ENCODE data around the gene SIX3. TPM values are rescaled to one million over a fixed set of nuclear protein-coding genes. Genes with fewer than 3 reads are reported as not detected.

SIX3 gene
- total and polyA plus RNA-seq, 8 donors, result 0.19 to 1.7 (median 0.31) TPM

DNA sequence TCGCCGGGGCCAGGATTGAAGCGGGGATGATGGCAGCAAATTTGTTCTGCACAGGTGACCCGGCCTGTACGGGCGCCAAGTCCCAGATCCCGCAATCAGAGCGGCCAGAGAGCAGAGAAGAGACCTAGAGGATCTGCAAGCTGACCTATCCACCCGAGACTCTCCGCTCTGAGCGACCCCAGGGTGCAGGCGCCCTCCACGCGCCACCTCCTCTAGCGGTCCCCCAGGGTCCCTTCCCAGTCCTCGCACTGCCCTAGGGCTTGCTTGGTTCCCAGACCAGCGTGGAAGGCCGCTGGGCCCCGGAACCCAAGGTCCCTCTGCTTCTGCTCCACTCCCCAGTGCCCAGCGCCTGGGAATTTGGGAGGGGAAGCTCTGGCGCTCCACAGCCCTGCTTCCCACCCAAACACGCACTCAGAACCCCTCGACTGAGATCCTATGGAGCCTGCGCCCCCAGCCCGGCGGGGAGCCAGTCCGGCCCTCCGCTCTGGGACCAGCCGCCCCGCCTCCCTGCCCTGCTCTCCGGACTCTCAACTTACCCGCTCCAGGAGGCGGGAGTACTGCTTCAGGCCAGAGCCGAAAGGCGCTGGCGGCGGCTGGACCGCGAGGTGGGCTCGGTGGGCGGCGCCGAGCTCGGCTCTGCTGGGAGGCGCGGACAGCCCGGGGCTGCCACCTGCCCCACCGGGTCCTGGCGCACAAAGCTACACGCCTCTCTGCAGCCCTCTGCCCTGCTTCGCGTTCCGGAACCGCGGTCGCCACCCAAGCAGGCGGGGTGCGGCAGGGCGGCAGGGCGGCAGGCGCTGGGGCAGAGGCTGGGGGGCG lies 3.0 kb upstream of the SIX3 start:
- FAIRE-seq (no peak), ATAC-seq (peak; percentile 37 to 64 (median 60)), DNase-seq (peak in 2 of 6 donors; percentile 32 to 67)
- H3K27me3 ChIP-seq, result peaks cover 4 to 38% (median 11%) of the 10 kb centered on the region in 4 donors
- H3K4me3 ChIP-seq, result peak overlapping the region; percentile 8 to 56 (median 24)
- WGBS, 2 donors, result 3% methylated on average over 49 to 62 of the region's 62 CpGs
- TF ChIP-seq, protein P1, sequence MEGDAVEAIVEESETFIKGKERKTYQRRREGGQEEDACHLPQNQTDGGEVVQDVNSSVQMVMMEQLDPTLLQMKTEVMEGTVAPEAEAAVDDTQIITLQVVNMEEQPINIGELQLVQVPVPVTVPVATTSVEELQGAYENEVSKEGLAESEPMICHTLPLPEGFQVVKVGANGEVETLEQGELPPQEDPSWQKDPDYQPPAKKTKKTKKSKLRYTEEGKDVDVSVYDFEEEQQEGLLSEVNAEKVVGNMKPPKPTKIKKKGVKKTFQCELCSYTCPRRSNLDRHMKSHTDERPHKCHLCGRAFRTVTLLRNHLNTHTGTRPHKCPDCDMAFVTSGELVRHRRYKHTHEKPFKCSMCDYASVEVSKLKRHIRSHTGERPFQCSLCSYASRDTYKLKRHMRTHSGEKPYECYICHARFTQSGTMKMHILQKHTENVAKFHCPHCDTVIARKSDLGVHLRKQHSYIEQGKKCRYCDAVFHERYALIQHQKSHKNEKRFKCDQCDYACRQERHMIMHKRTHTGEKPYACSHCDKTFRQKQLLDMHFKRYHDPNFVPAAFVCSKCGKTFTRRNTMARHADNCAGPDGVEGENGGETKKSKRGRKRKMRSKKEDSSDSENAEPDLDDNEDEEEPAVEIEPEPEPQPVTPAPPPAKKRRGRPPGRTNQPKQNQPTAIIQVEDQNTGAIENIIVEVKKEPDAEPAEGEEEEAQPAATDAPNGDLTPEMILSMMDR (IDR thresholded peaks at IDR 0.05), result no peak
- intact Hi-C loops (cut with DNase I), result no loop called here
- H3K36me3 ChIP-seq, result no peaks in the 10 kb centered on the region
- peaks cover 0 to 5% (median 4%) of the 10 kb centered on the region in 3 donors for H3K4me1 ChIP-seq
- no peak overlapping the region for H3K27ac ChIP-seq
- no peaks in the 10 kb centered on the region for H3K9me3 ChIP-seq

DNA sequence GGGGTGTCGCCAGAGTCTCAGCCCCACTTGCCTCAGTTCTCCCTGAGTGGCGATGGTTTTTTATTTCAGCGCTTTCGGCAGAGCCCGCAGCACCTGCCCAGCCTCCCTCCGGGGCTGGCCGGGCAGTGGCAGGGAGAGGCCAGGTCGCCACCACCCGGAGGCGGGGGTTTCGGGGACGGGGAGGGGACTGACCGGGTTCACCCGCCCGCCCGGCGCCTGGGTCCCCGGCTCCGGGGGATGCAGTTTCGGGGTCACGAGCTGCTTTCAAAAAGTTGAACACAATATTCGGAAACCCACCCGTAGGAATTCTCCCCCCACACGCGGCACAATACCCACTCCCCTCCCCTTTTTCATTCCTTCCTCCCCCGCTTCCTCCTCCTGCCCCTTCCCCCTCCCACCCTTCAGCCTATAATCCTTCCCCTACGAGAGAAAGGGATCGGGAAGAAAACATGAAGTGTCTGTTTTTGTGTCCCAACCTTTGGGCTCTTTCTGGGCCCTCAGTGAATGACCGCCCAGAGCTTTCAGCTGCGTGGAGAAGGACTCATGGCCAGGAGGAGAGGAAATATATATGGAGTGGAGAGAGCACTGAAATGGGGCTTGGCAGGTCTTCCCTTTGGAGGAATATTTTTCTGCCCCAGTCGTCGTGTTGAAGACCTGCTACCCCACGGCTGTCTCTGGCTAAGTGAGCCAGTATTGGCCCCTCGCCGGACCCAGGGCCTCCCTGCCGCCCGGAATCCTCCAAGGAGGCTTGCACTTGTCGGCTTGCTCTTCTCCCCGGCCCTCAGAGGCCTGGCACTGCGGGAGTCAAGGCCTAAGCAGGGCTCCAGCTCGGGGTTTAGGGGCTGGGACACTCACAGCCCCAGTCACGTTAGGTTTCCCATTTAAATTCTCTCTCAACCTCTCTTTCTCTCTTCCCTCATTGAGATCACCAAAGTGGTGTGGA lies 2.1 kb upstream of the SIX3 start:
- H3K27ac ChIP-seq, result no peak overlapping the region
- peaks cover 0 to 8% (median 5%) of the 10 kb centered on the region in 3 donors for H3K4me1 ChIP-seq
- FAIRE-seq, result no peak
- peaks cover 4 to 36% (median 13%) of the 10 kb centered on the region in 4 donors for H3K27me3 ChIP-seq
- TF ChIP-seq, protein P1 (IDR thresholded peaks at IDR 0.05), result no peak
- no peak for DNase-seq
- ATAC-seq, result peak in 2 of 4 donors; percentile 8 to 12
- H3K4me3 ChIP-seq, result peak overlapping the region; percentile 8 to 56 (median 24)
- WGBS, 2 donors, result 23 to 33% methylated on average over 26 to 42 of the region's 42 CpGs
- intact Hi-C loops (cut with DNase I), result no loop called here
- no peaks in the 10 kb centered on the region for H3K9me3 ChIP-seq
- no peaks in the 10 kb centered on the region for H3K36me3 ChIP-seq

DNA sequence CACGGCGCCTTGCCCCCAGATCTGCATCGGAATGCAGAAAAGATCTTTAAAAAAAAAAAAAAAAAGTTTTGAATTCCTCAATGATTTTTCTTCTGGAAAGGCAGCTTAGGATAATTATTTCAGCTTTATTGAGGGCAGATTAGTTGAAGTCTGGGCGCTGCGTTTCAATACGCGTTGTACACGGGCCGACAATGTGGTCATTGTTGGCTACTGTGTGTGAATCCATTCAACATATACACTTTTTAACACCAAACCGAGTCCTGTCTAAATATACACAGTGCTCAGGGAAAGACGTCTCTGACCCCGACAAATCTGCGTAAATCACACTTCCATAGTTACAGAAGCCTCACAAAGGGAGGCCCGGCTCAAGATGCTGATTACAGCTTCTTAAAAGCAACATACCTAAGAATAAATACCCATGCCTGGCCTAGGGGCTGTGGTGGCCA lies 1.4 kb upstream of the SIX3 start:
- Histone ChIP-seq H3K36me3 (no peaks in the 10 kb centered on the region), H3K4me1 (peaks cover 0 to 8% (median 5%) of the 10 kb centered on the region in 3 donors), H3K4me3 (no peak overlapping the region), H3K9me3 (no peaks in the 10 kb centered on the region), H3K27me3 (peaks cover 4 to 39% (median 13%) of the 10 kb centered on the region in 4 donors), H3K27ac (no peak overlapping the region)
- TF ChIP-seq, protein P1 (IDR thresholded peaks at IDR 0.05), result no peak
- FAIRE-seq (no peak), DNase-seq (no peak), ATAC-seq (no peak)
- intact Hi-C loops (cut with DNase I), result no loop called here
- 72 to 79% methylated on average over 14 of the region's 14 CpGs for WGBS, 2 donors

DNA sequence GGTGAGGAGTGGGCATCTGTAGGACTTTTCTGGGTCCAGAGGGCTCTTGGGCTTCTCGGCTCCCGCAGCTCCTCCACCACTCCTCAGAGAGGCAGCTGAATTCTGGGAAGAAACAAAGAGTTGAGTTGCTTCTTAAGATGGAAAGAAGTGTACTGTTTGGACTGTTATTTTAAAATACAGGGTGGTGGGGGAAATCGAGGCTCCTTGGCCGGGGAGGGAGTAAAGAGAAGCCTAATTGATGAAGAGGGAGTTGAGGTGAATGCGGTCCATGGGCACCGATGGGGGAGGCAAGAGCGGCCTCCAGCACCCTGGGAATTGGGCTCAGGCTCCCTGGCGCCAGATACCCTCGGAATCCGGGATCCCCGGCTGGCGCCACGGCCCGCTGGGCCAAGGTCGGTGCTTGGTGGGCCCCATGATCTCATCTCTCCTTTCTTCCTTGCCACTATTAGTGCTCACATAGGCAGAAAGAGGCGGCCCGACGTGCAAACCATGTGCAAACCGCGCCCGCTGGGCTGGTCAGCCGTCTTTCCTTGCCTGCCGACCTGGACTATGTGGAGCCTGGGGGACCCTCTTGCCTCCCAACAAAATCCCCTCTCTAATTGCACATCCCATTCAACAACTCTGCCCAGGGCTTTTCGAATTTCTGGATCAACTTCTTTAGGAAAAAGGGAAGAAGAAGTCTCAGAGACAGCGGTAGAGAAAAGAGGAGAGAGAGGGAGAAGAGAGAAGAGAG lies 604 bp upstream of the SIX3 start:
- Histone ChIP-seq H3K9me3 (no peaks in the 10 kb centered on the region), H3K4me1 (peaks cover 0 to 8% (median 5%) of the 10 kb centered on the region in 3 donors), H3K27ac (no peak overlapping the region), H3K36me3 (no peaks in the 10 kb centered on the region), H3K27me3 (peaks cover 4 to 46% (median 13%) of the 10 kb centered on the region in 4 donors), H3K4me3 (peak overlapping the region in 2 of 4 donors; percentile 26 to 38)
- no peak for FAIRE-seq
- WGBS, 2 donors, result 24 to 25% methylated on average over 20 to 25 of the region's 25 CpGs
- DNase-seq, result no peak
- no peak for ATAC-seq
- intact Hi-C loops (cut with DNase I), result no loop called here
- TF ChIP-seq, protein P1 (IDR thresholded peaks at IDR 0.05), result no peak
